Measurements from ENCODE around the gene ALG14.
"Not testable (repeated sequence)": the region's sequence is repeated elsewhere in the genome, so short reads cannot be mapped to it uniquely, and the experiment has no call there.

GRCh38 chr1:95047624-95048023, 25.1 kb downstream of the ALG14 start:
- not testable (repeated sequence) for TF ChIP-seq CTCF (IDR thresholded peaks at IDR 0.05; ENCODE audit: poor library complexity, severe bottlenecking); RAD21 (conservative IDR thresholded peaks at IDR 0.05); TAF1 (IDR thresholded peaks at IDR 0.05; ENCODE audit: low read depth); SMC3 (conservative IDR thresholded peaks at IDR 0.05; ENCODE audit: poor library complexity); REST (IDR thresholded peaks at IDR 0.05; ENCODE audit: borderline replicate concordance)

Data from neural cell (in vitro differentiated cells).